Endothelial cell of umbilical vein (primary cell): ENCODE results near the gene AKR1C4. TPM values are rescaled to one million over a fixed set of nuclear protein-coding genes. Genes with fewer than 3 reads are reported as not detected.

Experiments
- BruUV-seq: library from RNA; stranded (reverse); fragments of 400-500 nt; replicated peaks from 2 replicates; lab custom pipeline; 2021; lab: Mats Ljungman, UMichigan
- CTCF ChIA-PET: fragments of 300-600, 350-600 bp; sonication (Branson Sonifier 250); formaldehyde crosslinking; loops from one replicate; lab custom pipeline; 2021; ENCODE audit warnings: antibody characterized with exemption, inconsistent platforms; lab: Charles Lee
- POLR2A ChIA-PET: fragments of 300-600, 350-600 bp; sonication (Branson Sonifier 250); formaldehyde crosslinking; loops from one replicate; lab custom pipeline; 2021; ENCODE audit warnings: antibody characterized with exemption, inconsistent platforms; lab: Charles Lee
- DNase-seq: peaks from one replicate; pipeline ENCODE4 v3.0.0-alpha.2; 2011; ENCODE audit warnings: low read depth, low spot score
- FAIRE-seq: peaks from 2 replicates; lab custom pipeline; 2011; peaks lifted over from hg19 to GRCh38; lab: Jason Lieb, UNC
- H2AFZ ChIP-seq: 2 replicates; pipeline ENCODE4 v1.6.0; 2012; ENCODE audit warnings: low read depth, low read length, control low read depth, inconsistent platforms
- H3K27ac ChIP-seq: 2 replicates; pipeline ENCODE4 v1.5.1; 2011; ENCODE audit warnings: low read depth, mild to moderate bottlenecking, control low read depth, low read length, moderate library complexity; ENCODE audit not compliant: insufficient read depth
- H3K27me3 ChIP-seq, 2 experiments: 2 replicates each; pipeline versions ENCODE4 v1.6.0 to v1.6.1; 2011; ENCODE audit warnings: low read length in 2 of 2, mixed read lengths in 1 of 2; ENCODE audit not compliant: control insufficient read depth in 2 of 2, insufficient read depth in 2 of 2
- H3K36me3 ChIP-seq, 2 experiments: 2 replicates in 1 of 2; 3 replicates in 1 of 2; pipeline ENCODE4 v1.5.1; 2011; ENCODE audit warnings: low read length in 2 of 2, mild to moderate bottlenecking in 1 of 2, moderate library complexity in 1 of 2; ENCODE audit not compliant: control insufficient read depth in 2 of 2, insufficient read depth in 2 of 2; ENCODE audit errors: extremely low read depth in 1 of 2
- H3K4me1 ChIP-seq: 3 replicates; pipeline ENCODE4 v1.5.1; 2011; ENCODE audit warnings: mild to moderate bottlenecking, low read length; ENCODE audit not compliant: control insufficient read depth, insufficient read depth; ENCODE audit errors: extremely low read depth
- H3K4me2 ChIP-seq: 2 replicates; pipeline ENCODE4 v1.6.1; 2011; ENCODE audit warnings: low read length, control low read depth, mixed read lengths; ENCODE audit not compliant: insufficient read depth
- H3K4me3 ChIP-seq, 3 experiments: fragments of 200-600 bp in 1 of 3; sonication (generic), shearing (Covaris generic) in 1 of 3; replicated peaks in 1 of 3; 2 replicates each; pipeline ENCODE4 v1.5.1; 2011 to 2016; ENCODE audit warnings: control low read depth in 3 of 3, low read length in 3 of 3, mild to moderate bottlenecking in 2 of 3, inconsistent platforms in 1 of 3, low read depth in 1 of 3, moderate library complexity in 1 of 3; ENCODE audit not compliant: insufficient read depth in 1 of 3
- H3K79me2 ChIP-seq: 2 replicates; pipeline ENCODE4 v1.6.0; 2012; ENCODE audit warnings: low read length, inconsistent platforms; ENCODE audit not compliant: control insufficient read depth, insufficient read depth
- H3K9ac ChIP-seq: replicated peaks from 2 replicates; pipeline ENCODE3; 2011; ENCODE audit warnings: low read length, control low read depth; ENCODE audit not compliant: insufficient read depth; ENCODE audit errors: extremely low read depth
- H3K9me1 ChIP-seq: replicated peaks from 3 replicates; pipeline ENCODE4 v1.6.0; 2011; ENCODE audit warnings: mild to moderate bottlenecking, low read length; ENCODE audit not compliant: control insufficient read depth, insufficient read depth; ENCODE audit errors: extremely low read depth
- H3K9me3 ChIP-seq: replicated peaks from 2 replicates; pipeline ENCODE4 v1.5.1; 2012; ENCODE audit warnings: low read length, inconsistent platforms; ENCODE audit not compliant: control insufficient read depth, insufficient read depth
- H4K20me1 ChIP-seq: replicated peaks from 2 replicates; pipeline ENCODE3; 2011; ENCODE audit warnings: mild to moderate bottlenecking, low read length; ENCODE audit not compliant: control insufficient read depth, insufficient read depth; ENCODE audit errors: extremely low read depth
- CTCF ChIP-seq, 2 donors: IDR thresholded peaks; 1 replicate in 1 of 2; 2 replicates in 1 of 2; pipeline ENCODE4 v1.5.1; 2011; ENCODE audit warnings: low read length in 2 of 2, mild to moderate bottlenecking in 2 of 2, moderate library complexity in 2 of 2, control low read depth in 1 of 2, inconsistent platforms in 1 of 2, low read depth in 1 of 2; ENCODE audit not compliant: insufficient read depth in 1 of 2; ENCODE audit errors: extremely low read depth in 1 of 2
- EZH2 ChIP-seq: IDR thresholded peaks from 2 replicates; pipeline ENCODE4 v1.6.1; 2012; ENCODE audit warnings: borderline replicate concordance, low read depth, mild to moderate bottlenecking, moderate library complexity, low read length, inconsistent platforms; ENCODE audit not compliant: severe bottlenecking
- FOS ChIP-seq: IDR thresholded peaks from 2 replicates; pipeline ENCODE4 v1.6.1; 2011; ENCODE audit warnings: mild to moderate bottlenecking, low read length, moderate library complexity, borderline replicate concordance; ENCODE audit not compliant: insufficient read depth
- GATA2 ChIP-seq: IDR thresholded peaks from 2 replicates; pipeline ENCODE4 v1.7.0; 2011; ENCODE audit warnings: low read depth, mild to moderate bottlenecking, moderate library complexity, mixed read lengths, low read length; ENCODE audit not compliant: insufficient read length, insufficient read depth
- JUN ChIP-seq: IDR thresholded peaks from 2 replicates; pipeline ENCODE4 v1.6.1; 2011; ENCODE audit warnings: borderline replicate concordance, low read depth; ENCODE audit not compliant: insufficient read length, insufficient read depth
- MAX ChIP-seq: IDR thresholded peaks from 2 replicates; pipeline ENCODE4 v1.6.1; 2011; ENCODE audit not compliant: insufficient read depth, insufficient read length
- MYC ChIP-seq: IDR thresholded peaks from one replicate; pipeline ENCODE4 v1.6.1; 2011; ENCODE audit warnings: mild to moderate bottlenecking, low read depth, low read length
- POLR2A ChIP-seq: IDR thresholded peaks from 2 replicates; pipeline ENCODE4 v1.6.1; 2012; ENCODE audit warnings: low read depth, mild to moderate bottlenecking, control low read depth, low read length
- POLR2AphosphoS5 ChIP-seq: IDR thresholded peaks from 2 replicates; pipeline ENCODE4 v1.6.1; 2012; ENCODE audit warnings: low read depth, mild to moderate bottlenecking, control low read depth, low read length, moderate library complexity; ENCODE audit not compliant: insufficient read depth
- dilution Hi-C: fragments of 300-500 bp; cut with MboI; formaldehyde crosslinking; loops from one replicate; pipeline ENCODE4 v1.15.0; 2019; ENCODE audit warnings: low sequenced_read_pairs; ENCODE audit not compliant: extremely low pct_ligation_motif_present
- intact Hi-C: fragments of 100-400 bp; cut with micrococcal nuclease; formaldehyde crosslinking; loops from one replicate; pipeline ENCODE4 v1.10.0; 2022
- polyA plus RNA-seq, 4 experiments: library from polyadenylated mRNA; depleted of rRNA in 3 of 4; stranded (reverse) in 3 of 4; unstranded in 1 of 4; fragments of >200 nt; gene quantifications; 2 replicates each; pipeline versions ENCODE4 v1.2.1 to v1.2.3, GENCODE V29; 2011 to 2012; ENCODE audit warnings: missing spikeins in 1 of 4
- total RNA-seq: library from RNA; stranded (reverse); gene quantifications from 2 replicates; pipeline ENCODE4 v1.2.3, GENCODE V29; 2021

AKR1C4 gene
- total and polyA plus RNA-seq, 2 donors (not counting 3 experiments of a cell fraction or from before 2014, with no cell fraction given): not detected

GRCh38 chr10:5252177-5253037 is 55.8 kb downstream of the AKR1C4 start:
- POLR2A ChIA-PET: no interaction called here
- H2AFZ ChIP-seq: no peak overlapping the region

GRCh38 chr10:5254488-5254887 is 57.9 kb downstream of the AKR1C4 start:
- no peak for FAIRE-seq
- Histone ChIP-seq H3K9me3 (no peaks in the 10 kb centered on the region), H3K27ac (no peak overlapping the region), H3K36me3 (no peaks in the 10 kb centered on the region), H3K27me3 (no peaks in the 10 kb centered on the region), H3K4me3 (no peak overlapping the region), H3K9me1 (no peaks in the 10 kb centered on the region), H4K20me1 (no peaks in the 10 kb centered on the region), H2AFZ (no peak overlapping the region), H3K79me2 (no peaks in the 10 kb centered on the region), H3K4me1 (no peaks in the 10 kb centered on the region), H3K4me2 (no peak overlapping the region), H3K9ac (no peak overlapping the region)
- ChIA-PET POLR2A (no interaction called here), CTCF (interaction anchor here (0.7 kb wide), 1 partner anchor 148 kb away, joined by 3 read pairs; no protein-coding TSS in a partner anchor)
- BruUV-seq: no TSS peak
- DNase-seq: no peak
- dilution Hi-C loops: no loop called here
- TF ChIP-seq EZH2 (no peak), POLR2A (no peak), GATA2 (no peak), FOS (no peak), MYC (no peak), MAX (no peak), CTCF (IDR thresholded peaks at IDR 0.05; ENCODE audit: extremely low read depth in 1 of 2, insufficient read depth in 1 of 2, low read depth in 1 of 2, low read length in 2 of 2) (no peak), JUN (no peak), POLR2AphosphoS5 (no peak)
- intact Hi-C loops: no loop called here

More at GRCh38 chr10:5252177-5253037, 55.8 kb downstream of the AKR1C4 start:
- dilution Hi-C loops: no loop called here
- intact Hi-C loops: no loop called here
- no peak overlapping the region for H3K4me3 ChIP-seq
- H3K36me3 ChIP-seq: no peaks in the 10 kb centered on the region
- DNase-seq (no peak), FAIRE-seq (no peak)
- no peaks in the 10 kb centered on the region for H3K27me3 ChIP-seq
- no TSS peak for BruUV-seq
- H3K4me1 ChIP-seq: no peaks in the 10 kb centered on the region
- no peak for TF ChIP-seq FOS
- TF ChIP-seq MAX: no peak
- TF ChIP-seq JUN: no peak
- no peak for TF ChIP-seq MYC
- no peak for TF ChIP-seq EZH2
- no peaks in the 10 kb centered on the region for H4K20me1 ChIP-seq
- no peaks in the 10 kb centered on the region for H3K9me3 ChIP-seq
- no peaks in the 10 kb centered on the region for H3K9me1 ChIP-seq
- H3K27ac ChIP-seq: no peak overlapping the region
- no peaks in the 10 kb centered on the region for H3K79me2 ChIP-seq
- no peak overlapping the region for H3K4me2 ChIP-seq
- CTCF ChIA-PET: no interaction called here
- H3K9ac ChIP-seq: no peak overlapping the region
